Transverse colon (tissue), 3 donors: ENCODE measurements around the gene WRNIP1.
A peak's percentile ranks its signal among the peaks of the same experiment; 100 is the strongest.

Experiments
- CTCF ChIP-seq, 5 experiments: fragments of 200-600 bp in 3 of 5; fragments of 450-650 bp in 2 of 5; sonication (generic) in 3 of 5; IDR thresholded peaks; 1 replicate in 2 of 5; 2 replicates in 3 of 5; pipeline ENCODE4 v1.5.1; 2016 to 2017; ENCODE audit warnings: antibody characterized with exemption in 5 of 5, inconsistent platforms in 3 of 5, mild to moderate bottlenecking in 2 of 5, moderate library complexity in 1 of 5
- POLR2A ChIP-seq: fragments of 450-650 bp; IDR thresholded peaks from one replicate; pipeline ENCODE4 v1.6.1; 2016; ENCODE audit warnings: antibody characterized with exemption, mild to moderate bottlenecking, moderate library complexity

GRCh38 chr6:2790588-2791449 lies 25.6 kb downstream of the WRNIP1 start:
- TF ChIP-seq POLR2A, result no peak
- TF ChIP-seq CTCF (IDR thresholded peaks at IDR 0.05), result peak; percentile 66 to 91 (median 72)
